Measurements from ENCODE around the gene SLC6A3.
A peak's percentile ranks its signal among the peaks of the same experiment; 100 is the strongest.

- no peak for TF ChIP-seq CTCF (IDR thresholded peaks at IDR 0.05 in 8 of 11, conservative IDR thresholded peaks at IDR 0.05 in 3 of 11)
- TF ChIP-seq POLR2A (IDR thresholded peaks at IDR 0.05), result no peak
- TF ChIP-seq POLR2AphosphoS5 (IDR thresholded peaks at IDR 0.05), result peak in 1 of 3 donors; percentile 9
Measured at GRCh38 chr5:1343315-1343751, 101.9 kb downstream of the SLC6A3 start.

Measured in spleen (tissue), 7 donors.